T-cell (primary cell): Measurements from ENCODE around the gene GYPC. TPM values are rescaled to one million over a fixed set of nuclear protein-coding genes. Genes with fewer than 3 reads are reported as not detected.

Experiments used
- ATAC-seq, 4 experiments: fragments of 200-7000 bp in 3 of 4; fragments of 150-1000 bp in 1 of 4; cut with Tn5 transposase; replicated peaks in 1 of 4; 1 replicate in 3 of 4; 2 replicates in 1 of 4; pipeline ENCODE4 v1.10.0; 2021; ENCODE audit warnings: moderate library complexity in 3 of 4, mild to moderate bottlenecking in 2 of 4, moderate number of reproducible peaks in 1 of 4
- CTCF ChIA-PET, 2 donors: fragments of 300-600 bp; sonication (Branson Sonifier 250); formaldehyde crosslinking; loops; one replicate each; lab custom pipeline; 2022; ENCODE audit warnings: antibody characterized with exemption in 2 of 2; lab: Charles Lee
- POLR2A ChIA-PET, 2 donors: fragments of 300-600 bp; sonication (Branson Sonifier 250); formaldehyde crosslinking; loops; one replicate each; lab custom pipeline; 2022; ENCODE audit warnings: antibody characterized with exemption in 2 of 2; lab: Charles Lee
- DNase-seq, 35 experiments: peaks; one replicate each; pipeline versions ENCODE4 v3.0.0 to v3.0.0-alpha.2; 2013 to 2023
- H3K27ac ChIP-seq: one replicate; pipeline ENCODE4 v1.5.1; 2013; ENCODE audit warnings: low read length
- H3K27me3 ChIP-seq, 2 experiments: replicated peaks in 1 of 2; 1 replicate in 1 of 2; 2 replicates in 1 of 2; pipeline versions ENCODE4 v1.6.1 to v1.7.0; 2013; ENCODE audit warnings: low read length in 1 of 2, mixed read lengths in 1 of 2; ENCODE audit not compliant: control insufficient read depth in 2 of 2, insufficient read depth in 2 of 2; ENCODE audit errors: extremely low read depth in 1 of 2
- H3K36me3 ChIP-seq, 2 donors: 1 replicate in 1 of 2; 2 replicates in 1 of 2; pipeline versions ENCODE4 v1.6.1 to v1.7.0; 2013; ENCODE audit warnings: low read length in 1 of 2; ENCODE audit not compliant: control insufficient read depth in 2 of 2, insufficient read depth in 1 of 2; ENCODE audit errors: extremely low read depth in 1 of 2
- H3K4me1 ChIP-seq, 2 experiments: 1 replicate in 1 of 2; 2 replicates in 1 of 2; pipeline versions ENCODE4 v1.6.1 to v1.7.0; 2013; ENCODE audit warnings: low read length in 2 of 2, mixed read lengths in 1 of 2; ENCODE audit not compliant: insufficient read depth in 2 of 2, control insufficient read depth in 1 of 2; ENCODE audit errors: extremely low read depth in 1 of 2
- H3K4me3 ChIP-seq, 2 donors: 1 replicate in 1 of 2; 2 replicates in 1 of 2; pipeline versions ENCODE4 v1.5.1 to v1.7.0; 2013; ENCODE audit warnings: mild to moderate bottlenecking in 2 of 2, low read length in 1 of 2, moderate library complexity in 1 of 2; ENCODE audit not compliant: control insufficient read depth in 1 of 2; ENCODE audit errors: extremely low read depth in 1 of 2
- H3K9me3 ChIP-seq: 2 replicates; pipeline ENCODE4 v1.7.0; 2013
- H3K27ac Mint-ChIP-seq, 2 donors: one replicate each; pipeline ENCODE4 v1.8.0; 2020 to 2021; ENCODE audit warnings: mild to moderate bottlenecking in 2 of 2, mixed read lengths in 2 of 2
- H3K27me3 Mint-ChIP-seq, 2 donors: one replicate each; pipeline ENCODE4 v1.8.0; 2021 to 2022; ENCODE audit warnings: mixed read lengths in 2 of 2
- H3K36me3 Mint-ChIP-seq: one replicate; pipeline ENCODE4 v1.8.0; 2021; ENCODE audit warnings: mixed read lengths
- H3K4me1 Mint-ChIP-seq, 3 donors: one replicate each; pipeline ENCODE4 v1.8.0; 2020 to 2022; ENCODE audit warnings: mixed read lengths in 3 of 3, mild to moderate bottlenecking in 1 of 3
- H3K4me3 Mint-ChIP-seq, 3 donors: one replicate each; pipeline ENCODE4 v1.8.0; 2020 to 2022; ENCODE audit warnings: mild to moderate bottlenecking in 3 of 3, mixed read lengths in 3 of 3, moderate library complexity in 3 of 3
- H3K9me3 Mint-ChIP-seq, 3 donors: one replicate each; pipeline ENCODE4 v1.8.0; 2020 to 2022; ENCODE audit warnings: mixed read lengths in 3 of 3
- WGBS: methylation state at CpG from one replicate; pipeline ENCODE4 v1.1.5; 2013; ENCODE audit warnings: missing lambda C conversion rate; ENCODE audit not compliant: insufficient coverage; 5-methylcytosine and 5-hydroxymethylcytosine counted together
- total RNA-seq, 35 experiments: library from RNA in 6 of 35; stranded (reverse) in 6 of 35; fragments of 120-200 nt in 1 of 35; gene quantifications; one replicate each; pipeline versions ENCODE4 v1.2.1 to v1.2.4 and lab custom pipeline; 2013 to 2026

Gene GYPC
- total RNA-seq, 5 donors from 2014 or later (not counting 1 experiment from before 2014, with no cell fraction given), result 109 to 137 (median 116) TPM

GRCh38 chr2:126730655-126731054, 74.7 kb downstream of the GYPC start:
- no peak for ATAC-seq
- Mint-ChIP-seq H3K4me1 (peaks cover 0 to 8% (median 4%) of the 10 kb centered on the region in 3 donors), H3K4me3 (no peak overlapping the region), H3K36me3 (peaks cover 3% of the 10 kb centered on the region), H3K27me3 (peaks cover 0 to 2% of the 10 kb centered on the region in 2 donors), H3K27ac (no peak overlapping the region), H3K9me3 (peaks cover 0 to 11% (median 7%) of the 10 kb centered on the region in 3 donors)
- WGBS, result no CpG with 5 or more reads among the region's 5 CpGs
- no peak overlapping the region for H3K4me3 ChIP-seq
- CTCF ChIA-PET, result no interaction called here
- POLR2A ChIA-PET, result no interaction called here
- no peaks in the 10 kb centered on the region for H3K9me3 ChIP-seq
- no peaks in the 10 kb centered on the region for H3K4me1 ChIP-seq
- no peaks in the 10 kb centered on the region for H3K36me3 ChIP-seq
- no peak for DNase-seq
- H3K27me3 ChIP-seq, result peaks cover 0 to 17% of the 10 kb centered on the region in 2 experiments
- H3K27ac ChIP-seq, result no peak overlapping the region

- ChIA-PET POLR2A (no interaction called here), CTCF (no interaction called here)
Observed at GRCh38 chr2:126731353-126731752, 75.4 kb downstream of the GYPC start.

DNA sequence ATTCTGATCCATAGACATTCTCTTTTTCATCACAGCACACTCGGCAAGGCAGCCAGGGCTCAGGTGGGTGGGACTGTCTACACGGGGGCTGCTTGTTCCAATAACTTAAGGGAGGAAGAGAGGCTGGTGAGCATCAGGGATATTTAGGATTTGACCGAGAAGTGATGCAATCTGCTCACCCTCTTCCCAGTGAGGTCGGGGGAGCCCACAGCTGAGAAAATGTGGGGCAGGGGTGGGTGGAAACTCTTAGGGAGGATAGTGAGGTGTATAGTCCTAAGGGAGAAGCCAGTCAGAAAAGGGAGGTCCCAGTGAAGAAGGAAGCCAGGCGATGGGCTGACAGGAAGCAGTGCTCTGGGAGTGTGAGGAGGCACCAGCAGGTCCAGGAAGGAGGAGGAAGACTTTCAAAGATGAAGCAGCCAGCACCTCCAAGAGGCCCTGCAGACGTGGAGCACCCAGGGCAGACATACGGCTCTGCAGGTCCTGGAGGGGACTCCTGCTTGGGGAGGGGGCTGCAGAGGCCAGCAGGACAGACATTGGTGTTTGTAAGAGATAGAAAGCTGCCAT, 76.8 kb downstream of the GYPC start:
- ChIA-PET CTCF (no interaction called here), POLR2A (no interaction called here)
- Mint-ChIP-seq H3K36me3 (no peaks in the 10 kb centered on the region), H3K4me1 (peaks cover 5 to 11% (median 8%) of the 10 kb centered on the region in 3 donors), H3K4me3 (no peak overlapping the region), H3K27ac (peak overlapping the region in 1 of 2 donors; percentile 9), H3K27me3 (no peaks in the 10 kb centered on the region), H3K9me3 (no peaks in the 10 kb centered on the region)
- Histone ChIP-seq H3K4me1 (no peaks in the 10 kb centered on the region), H3K27me3 (peaks cover 0 to 17% of the 10 kb centered on the region in 2 experiments), H3K36me3 (no peaks in the 10 kb centered on the region), H3K4me3 (no peak overlapping the region), H3K27ac (no peak overlapping the region), H3K9me3 (no peaks in the 10 kb centered on the region)
- ATAC-seq, result no peak
- 77% methylated on average over 3 of the region's 7 CpGs for WGBS
- no peak for DNase-seq

More at GRCh38 chr2:126731353-126731752, 75.4 kb downstream of the GYPC start:
- H3K4me3 Mint-ChIP-seq, result no peak overlapping the region
- H3K9me3 Mint-ChIP-seq, result peaks cover 0 to 5% (median 4%) of the 10 kb centered on the region in 3 donors
- ATAC-seq (no peak), DNase-seq (no peak)
- WGBS, result 85% methylated on average over 5 of the region's 5 CpGs
- peaks cover 3 to 9% (median 8%) of the 10 kb centered on the region in 3 donors for H3K4me1 Mint-ChIP-seq
- H3K4me3 ChIP-seq, result no peak overlapping the region
- H3K27me3 ChIP-seq, result peaks cover 0 to 17% of the 10 kb centered on the region in 2 experiments
- H3K36me3 Mint-ChIP-seq, result no peaks in the 10 kb centered on the region
- no peaks in the 10 kb centered on the region for H3K4me1 ChIP-seq
- no peaks in the 10 kb centered on the region for H3K36me3 ChIP-seq
- no peaks in the 10 kb centered on the region for H3K9me3 ChIP-seq
- H3K27me3 Mint-ChIP-seq, result no peaks in the 10 kb centered on the region
- H3K27ac Mint-ChIP-seq, result no peak overlapping the region
- H3K27ac ChIP-seq, result no peak overlapping the region

DNA sequence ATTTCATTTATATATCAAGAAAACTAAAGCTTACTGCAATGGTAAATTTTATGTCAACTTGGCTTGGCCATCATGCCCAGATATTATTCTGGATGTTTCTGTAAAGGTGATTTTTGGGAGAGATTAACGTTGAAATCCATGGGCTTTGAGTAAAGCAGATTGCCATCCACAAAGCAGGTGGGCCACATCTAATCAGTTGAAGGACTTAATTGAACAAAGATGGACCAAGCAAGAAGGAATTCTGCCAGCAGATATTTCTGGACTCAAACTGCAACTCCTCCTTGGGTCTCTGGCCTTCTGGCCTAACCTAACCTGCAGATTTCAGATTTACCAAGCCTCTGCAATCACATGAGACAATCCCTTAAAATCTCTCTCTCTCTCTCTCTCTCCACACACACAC, 77.8 kb downstream of the GYPC start:
- DNase-seq (no peak), ATAC-seq (no peak)
- Mint-ChIP-seq H3K27ac (no peak overlapping the region), H3K9me3 (no peaks in the 10 kb centered on the region), H3K4me1 (peaks cover 5 to 11% (median 8%) of the 10 kb centered on the region in 3 donors), H3K27me3 (no peaks in the 10 kb centered on the region), H3K4me3 (no peak overlapping the region), H3K36me3 (no peaks in the 10 kb centered on the region)
- ChIA-PET POLR2A (no interaction called here), CTCF (no interaction called here)
- Histone ChIP-seq H3K27me3 (peaks cover 0 to 17% of the 10 kb centered on the region in 2 experiments), H3K36me3 (no peaks in the 10 kb centered on the region), H3K27ac (no peak overlapping the region), H3K9me3 (no peaks in the 10 kb centered on the region), H3K4me1 (no peaks in the 10 kb centered on the region), H3K4me3 (no peak overlapping the region)
- 86% methylated on average over 1 of the region's 1 CpG for WGBS

DNA sequence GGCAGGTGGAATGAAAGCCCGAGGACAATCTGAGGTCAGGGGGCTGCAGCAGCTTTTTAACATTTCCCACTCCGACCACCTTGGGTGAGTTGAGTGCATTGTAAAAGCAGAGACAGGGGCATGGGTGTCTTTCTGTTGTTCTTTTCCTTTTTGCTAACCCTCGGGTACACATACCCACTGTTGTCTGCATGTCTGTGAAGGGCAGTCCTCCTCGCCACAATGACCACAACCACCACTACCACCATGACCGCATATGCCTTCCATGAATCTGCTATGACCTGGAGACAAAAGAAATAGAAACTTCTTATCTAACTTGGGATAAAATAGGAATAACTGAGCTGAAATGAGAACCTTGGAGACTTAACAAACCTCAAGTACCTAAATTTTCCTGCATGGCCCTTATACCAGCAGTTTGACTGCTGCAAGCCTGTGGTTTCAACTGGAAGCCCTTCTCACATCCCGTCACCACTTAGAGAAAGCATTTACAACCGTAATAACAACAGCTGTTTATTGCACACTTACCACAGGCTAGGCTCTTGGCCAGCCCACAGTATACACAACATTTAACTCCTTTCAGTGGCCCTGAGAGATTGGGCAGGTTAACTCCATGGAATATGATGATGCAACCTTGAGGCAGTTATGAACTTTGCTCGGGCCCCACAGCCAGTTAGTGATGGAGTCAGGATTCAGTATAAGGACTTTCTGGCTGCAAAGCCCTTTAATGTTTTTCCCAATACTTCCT, 80.3 kb downstream of the GYPC start:
- H3K4me3 Mint-ChIP-seq, result no peak overlapping the region
- no peaks in the 10 kb centered on the region for H3K27me3 Mint-ChIP-seq
- 60% methylated on average over 2 of the region's 8 CpGs for WGBS
- no peaks in the 10 kb centered on the region for H3K4me1 ChIP-seq
- H3K27me3 ChIP-seq, result peaks cover 0 to 9% of the 10 kb centered on the region in 2 experiments
- no peak overlapping the region for H3K4me3 ChIP-seq
- H3K9me3 ChIP-seq, result no peaks in the 10 kb centered on the region
- no peak overlapping the region for H3K27ac ChIP-seq
- DNase-seq (no peak), ATAC-seq (no peak)
- POLR2A ChIA-PET, result no interaction called here
- no peaks in the 10 kb centered on the region for H3K36me3 ChIP-seq
- no peaks in the 10 kb centered on the region for H3K9me3 Mint-ChIP-seq
- no peak overlapping the region for H3K27ac Mint-ChIP-seq
- no peaks in the 10 kb centered on the region for H3K36me3 Mint-ChIP-seq
- CTCF ChIA-PET, result interaction anchor here in 1 of 2 donors (0.7 kb wide), 1 partner anchor 208 kb away, joined by 5 read pairs; no protein-coding TSS in a partner anchor
- peaks cover 5 to 11% (median 8%) of the 10 kb centered on the region in 3 donors for H3K4me1 Mint-ChIP-seq

DNA sequence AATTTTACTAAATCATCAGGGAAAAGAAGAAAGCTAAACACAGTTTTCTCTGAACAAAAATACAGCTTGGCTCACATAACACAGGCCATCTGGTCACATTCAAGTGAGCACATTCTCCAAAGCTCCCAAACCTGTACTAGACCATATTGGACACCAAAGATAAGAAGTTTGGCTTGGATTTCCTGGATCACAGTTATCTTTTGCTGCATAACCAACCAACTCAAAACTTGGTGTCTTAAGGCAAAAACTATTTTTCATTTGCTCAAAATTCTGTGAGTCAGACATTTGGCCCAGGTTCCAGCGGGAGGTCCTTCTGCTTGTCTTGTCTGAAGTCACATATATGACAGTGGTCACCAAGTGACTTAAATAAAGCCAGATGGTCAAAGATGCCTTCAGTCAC, 83.2 kb downstream of the GYPC start:
- Mint-ChIP-seq H3K36me3 (no peaks in the 10 kb centered on the region), H3K27me3 (no peaks in the 10 kb centered on the region), H3K9me3 (peaks cover 0 to 4% (median 0%) of the 10 kb centered on the region in 3 donors), H3K4me1 (peaks cover 0 to 14% (median 8%) of the 10 kb centered on the region in 3 donors), H3K27ac (no peak overlapping the region), H3K4me3 (no peak overlapping the region)
- WGBS, result 100% methylated on average over 1 of the region's 1 CpG
- CTCF ChIA-PET, result interaction anchor here (0.8 to 1.4 kb wide), 2 partner anchors 211 kb away, joined by 4 read pairs; no protein-coding TSS in a partner anchor
- peaks cover 0 to 2% of the 10 kb centered on the region in 2 experiments for H3K27me3 ChIP-seq
- no peak for DNase-seq
- H3K4me3 ChIP-seq, result no peak overlapping the region
- no peaks in the 10 kb centered on the region for H3K4me1 ChIP-seq
- H3K9me3 ChIP-seq, result no peaks in the 10 kb centered on the region
- H3K27ac ChIP-seq, result no peak overlapping the region
- no peak for ATAC-seq
- H3K36me3 ChIP-seq, result no peaks in the 10 kb centered on the region
- POLR2A ChIA-PET, result no interaction called here
